H1 (cell line): ENCODE results near the gene MICOS13. TPM values are rescaled to one million over a fixed set of nuclear protein-coding genes. Genes with fewer than 3 reads are reported as not detected.
A peak's percentile ranks its signal among the peaks of the same experiment; 100 is the strongest.

ENCODE experiments used
- CEBPB ChIP-seq: IDR thresholded peaks from 2 replicates; pipeline ENCODE4 v1.6.1; 2012; ENCODE audit warnings: low read depth, low read length
- EZH2 ChIP-seq: fragments of 200-600 bp; sonication (generic); IDR thresholded peaks from 2 replicates; pipeline ENCODE4 v1.7.1; 2012; ENCODE audit warnings: low read depth, mild to moderate bottlenecking, moderate library complexity, low read length, inconsistent platforms; ENCODE audit not compliant: severe bottlenecking
- GTF2F1 ChIP-seq: IDR thresholded peaks from 2 replicates; pipeline ENCODE4 v1.6.1; 2012; ENCODE audit warnings: low read depth, low read length, improper control_type of control experiment, borderline replicate concordance
- NANOG ChIP-seq: IDR thresholded peaks from 2 replicates; pipeline ENCODE4 v1.6.1; 2011; ENCODE audit warnings: low read length, low read depth, mild to moderate bottlenecking, inconsistent platforms; ENCODE audit not compliant: insufficient read depth, poor library complexity, severe bottlenecking
- POLR2A ChIP-seq, 2 experiments: IDR thresholded peaks; 1 replicate in 1 of 2; 2 replicates in 1 of 2; pipeline ENCODE4 v1.6.1; 2011; ENCODE audit warnings: low read depth in 2 of 2, low read length in 2 of 2, mild to moderate bottlenecking in 2 of 2; ENCODE audit errors: control extremely low read depth in 1 of 2
- RXRA ChIP-seq: IDR thresholded peaks from 2 replicates; pipeline ENCODE4 v1.6.1; 2011; ENCODE audit warnings: low read depth, mild to moderate bottlenecking, low read length, moderate library complexity; ENCODE audit not compliant: insufficient read depth
- SIRT6 ChIP-seq: IDR thresholded peaks from one replicate; pipeline ENCODE4 v1.7.1; 2012; ENCODE audit warnings: low read length, inconsistent platforms
- SIX5 ChIP-seq: IDR thresholded peaks from 2 replicates; pipeline ENCODE4 v1.6.1; 2011; ENCODE audit warnings: mild to moderate bottlenecking, low read depth, low read length
- SRF ChIP-seq: IDR thresholded peaks from 2 replicates; pipeline ENCODE4 v1.6.1; 2011; ENCODE audit warnings: mild to moderate bottlenecking, low read depth, low read length, moderate library complexity
- SUZ12 ChIP-seq: fragments of 200-600 bp; sonication (generic); IDR thresholded peaks from 2 replicates; pipeline ENCODE4 v1.6.1; 2012; ENCODE audit warnings: mild to moderate bottlenecking, inconsistent platforms, low read length, moderate library complexity, mixed read lengths
- YY1 ChIP-seq: IDR thresholded peaks from 2 replicates; pipeline ENCODE4 v1.6.1; 2011; ENCODE audit warnings: low read depth, mild to moderate bottlenecking, low read length
- polyA plus RNA-seq, 7 experiments: library from polyadenylated mRNA; depleted of rRNA in 3 of 7; stranded (reverse) in 5 of 7; unstranded in 2 of 7; fragments of >200 nt in 5 of 7; fragments of 200-250 nt in 2 of 7; gene quantifications; 1 replicate in 5 of 7; 2 replicates in 1 of 7; 4 replicates in 1 of 7; pipeline versions ENCODE4 v1.2.1 to v1.2.3, GENCODE V29; 2011 to 2013; ENCODE audit warnings: missing spikeins in 2 of 7, mixed read lengths in 2 of 7
- total RNA-seq: library from RNA; stranded (reverse); fragmentation: NEBNext Ultra II Directional; extraction: Animal tissue kit (Norgen Biotek cat#: 25700); gene quantifications from 2 replicates; pipeline ENCODE4 v1.2.1, GENCODE V29; 2021
- TF ChIP-seq, protein P1 (sequence below): fragments of 300-600 bp; sonication (generic); IDR thresholded peaks from 2 replicates; pipeline ENCODE4 v1.7.1; 2012; ENCODE audit warnings: low read length, moderate library complexity, mild to moderate bottlenecking, inconsistent platforms; ENCODE audit not compliant: insufficient replicate concordance

MICOS13 gene
- total and polyA plus RNA-seq, 2 of the 8 experiments (the other 6 are each of a cell fraction or from before 2014, with no cell fraction given) = 17.3 to 36.1 TPM

GRCh38 chr19:5667751-5668271 is 12.5 kb downstream of the MICOS13 start (continued):
- no peak for TF ChIP-seq CEBPB
- TF ChIP-seq SUZ12 = no peak
- no peak for TF ChIP-seq SIX5
- TF ChIP-seq RXRA = no peak
- no peak for TF ChIP-seq GTF2F1
- TF ChIP-seq SRF = no peak
- no peak for TF ChIP-seq YY1
- TF ChIP-seq, protein P1, sequence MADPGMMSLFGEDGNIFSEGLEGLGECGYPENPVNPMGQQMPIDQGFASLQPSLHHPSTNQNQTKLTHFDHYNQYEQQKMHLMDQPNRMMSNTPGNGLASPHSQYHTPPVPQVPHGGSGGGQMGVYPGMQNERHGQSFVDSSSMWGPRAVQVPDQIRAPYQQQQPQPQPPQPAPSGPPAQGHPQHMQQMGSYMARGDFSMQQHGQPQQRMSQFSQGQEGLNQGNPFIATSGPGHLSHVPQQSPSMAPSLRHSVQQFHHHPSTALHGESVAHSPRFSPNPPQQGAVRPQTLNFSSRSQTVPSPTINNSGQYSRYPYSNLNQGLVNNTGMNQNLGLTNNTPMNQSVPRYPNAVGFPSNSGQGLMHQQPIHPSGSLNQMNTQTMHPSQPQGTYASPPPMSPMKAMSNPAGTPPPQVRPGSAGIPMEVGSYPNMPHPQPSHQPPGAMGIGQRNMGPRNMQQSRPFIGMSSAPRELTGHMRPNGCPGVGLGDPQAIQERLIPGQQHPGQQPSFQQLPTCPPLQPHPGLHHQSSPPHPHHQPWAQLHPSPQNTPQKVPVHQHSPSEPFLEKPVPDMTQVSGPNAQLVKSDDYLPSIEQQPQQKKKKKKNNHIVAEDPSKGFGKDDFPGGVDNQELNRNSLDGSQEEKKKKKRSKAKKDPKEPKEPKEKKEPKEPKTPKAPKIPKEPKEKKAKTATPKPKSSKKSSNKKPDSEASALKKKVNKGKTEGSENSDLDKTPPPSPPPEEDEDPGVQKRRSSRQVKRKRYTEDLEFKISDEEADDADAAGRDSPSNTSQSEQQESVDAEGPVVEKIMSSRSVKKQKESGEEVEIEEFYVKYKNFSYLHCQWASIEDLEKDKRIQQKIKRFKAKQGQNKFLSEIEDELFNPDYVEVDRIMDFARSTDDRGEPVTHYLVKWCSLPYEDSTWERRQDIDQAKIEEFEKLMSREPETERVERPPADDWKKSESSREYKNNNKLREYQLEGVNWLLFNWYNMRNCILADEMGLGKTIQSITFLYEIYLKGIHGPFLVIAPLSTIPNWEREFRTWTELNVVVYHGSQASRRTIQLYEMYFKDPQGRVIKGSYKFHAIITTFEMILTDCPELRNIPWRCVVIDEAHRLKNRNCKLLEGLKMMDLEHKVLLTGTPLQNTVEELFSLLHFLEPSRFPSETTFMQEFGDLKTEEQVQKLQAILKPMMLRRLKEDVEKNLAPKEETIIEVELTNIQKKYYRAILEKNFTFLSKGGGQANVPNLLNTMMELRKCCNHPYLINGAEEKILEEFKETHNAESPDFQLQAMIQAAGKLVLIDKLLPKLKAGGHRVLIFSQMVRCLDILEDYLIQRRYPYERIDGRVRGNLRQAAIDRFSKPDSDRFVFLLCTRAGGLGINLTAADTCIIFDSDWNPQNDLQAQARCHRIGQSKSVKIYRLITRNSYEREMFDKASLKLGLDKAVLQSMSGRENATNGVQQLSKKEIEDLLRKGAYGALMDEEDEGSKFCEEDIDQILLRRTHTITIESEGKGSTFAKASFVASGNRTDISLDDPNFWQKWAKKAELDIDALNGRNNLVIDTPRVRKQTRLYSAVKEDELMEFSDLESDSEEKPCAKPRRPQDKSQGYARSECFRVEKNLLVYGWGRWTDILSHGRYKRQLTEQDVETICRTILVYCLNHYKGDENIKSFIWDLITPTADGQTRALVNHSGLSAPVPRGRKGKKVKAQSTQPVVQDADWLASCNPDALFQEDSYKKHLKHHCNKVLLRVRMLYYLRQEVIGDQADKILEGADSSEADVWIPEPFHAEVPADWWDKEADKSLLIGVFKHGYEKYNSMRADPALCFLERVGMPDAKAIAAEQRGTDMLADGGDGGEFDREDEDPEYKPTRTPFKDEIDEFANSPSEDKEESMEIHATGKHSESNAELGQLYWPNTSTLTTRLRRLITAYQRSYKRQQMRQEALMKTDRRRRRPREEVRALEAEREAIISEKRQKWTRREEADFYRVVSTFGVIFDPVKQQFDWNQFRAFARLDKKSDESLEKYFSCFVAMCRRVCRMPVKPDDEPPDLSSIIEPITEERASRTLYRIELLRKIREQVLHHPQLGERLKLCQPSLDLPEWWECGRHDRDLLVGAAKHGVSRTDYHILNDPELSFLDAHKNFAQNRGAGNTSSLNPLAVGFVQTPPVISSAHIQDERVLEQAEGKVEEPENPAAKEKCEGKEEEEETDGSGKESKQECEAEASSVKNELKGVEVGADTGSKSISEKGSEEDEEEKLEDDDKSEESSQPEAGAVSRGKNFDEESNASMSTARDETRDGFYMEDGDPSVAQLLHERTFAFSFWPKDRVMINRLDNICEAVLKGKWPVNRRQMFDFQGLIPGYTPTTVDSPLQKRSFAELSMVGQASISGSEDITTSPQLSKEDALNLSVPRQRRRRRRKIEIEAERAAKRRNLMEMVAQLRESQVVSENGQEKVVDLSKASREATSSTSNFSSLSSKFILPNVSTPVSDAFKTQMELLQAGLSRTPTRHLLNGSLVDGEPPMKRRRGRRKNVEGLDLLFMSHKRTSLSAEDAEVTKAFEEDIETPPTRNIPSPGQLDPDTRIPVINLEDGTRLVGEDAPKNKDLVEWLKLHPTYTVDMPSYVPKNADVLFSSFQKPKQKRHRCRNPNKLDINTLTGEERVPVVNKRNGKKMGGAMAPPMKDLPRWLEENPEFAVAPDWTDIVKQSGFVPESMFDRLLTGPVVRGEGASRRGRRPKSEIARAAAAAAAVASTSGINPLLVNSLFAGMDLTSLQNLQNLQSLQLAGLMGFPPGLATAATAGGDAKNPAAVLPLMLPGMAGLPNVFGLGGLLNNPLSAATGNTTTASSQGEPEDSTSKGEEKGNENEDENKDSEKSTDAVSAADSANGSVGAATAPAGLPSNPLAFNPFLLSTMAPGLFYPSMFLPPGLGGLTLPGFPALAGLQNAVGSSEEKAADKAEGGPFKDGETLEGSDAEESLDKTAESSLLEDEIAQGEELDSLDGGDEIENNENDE = no peak
- 0 out of 3 replicates have a peak, but pooled peaks of 1 of the 2 experiments have one; percentile 40 for TF ChIP-seq POLR2A (IDR thresholded peaks at IDR 0.05; ENCODE audit: control extremely low read depth in 1 of 2, low read depth in 2 of 2, low read length in 2 of 2)
- TF ChIP-seq EZH2 = no peak
- TF ChIP-seq SIRT6 = no peak
- TF ChIP-seq NANOG = no peak
